A549 (cell line): Measurements from ENCODE around the gene GAS7.

Experiments
- CTCF ChIP-seq: fragments of >200 bp; sonication (Bioruptor Twin); formaldehyde crosslinking; IDR thresholded peaks from 3 replicates; pipeline ENCODE4 v1.5.1; 2016
- EP300 ChIP-seq, 2 experiments: fragments of >200 bp; sonication (Bioruptor Twin); formaldehyde crosslinking; IDR thresholded peaks; 2 replicates in 1 of 2; 3 replicates in 1 of 2; pipeline ENCODE4 v1.6.1; 2016 to 2017
- MAX ChIP-seq: IDR thresholded peaks from 2 replicates; pipeline ENCODE4 v1.6.1; 2012
- RARB ChIP-seq: fragments of 250-450 bp; sonication (Bioruptor Pico); IDR thresholded peaks from 2 replicates; pipeline ENCODE4 v1.8.0; 2021; ENCODE audit warnings: mild to moderate bottlenecking, moderate library complexity

- TF ChIP-seq MAX (no peak), RARB (CRISPR knock-in tag) (no peak), CTCF (peak; percentile 45; the same call in 2 of the 3 replicates), EP300 (IDR thresholded peaks at IDR 0.05) (no peak)
These were observed 216.2 kb downstream of the GAS7 start for GRCh38 chr17:9982159-9982558.
